GM12873 (cell line): ENCODE results near the gene MSLN.

ENCODE experiments used
- CTCF ChIP-seq: IDR thresholded peaks from 2 replicates; pipeline ENCODE4 v1.5.1; 2012; ENCODE audit warnings: low read depth, mild to moderate bottlenecking, moderate library complexity, low read length, control low read depth; ENCODE audit not compliant: insufficient read depth; ENCODE audit errors: missing control alignments

Gene MSLN

GRCh38 chr16:779561-779960, 19.0 kb downstream of the MSLN start:
- TF ChIP-seq CTCF: no peak

- TF ChIP-seq CTCF: no peak
Observed at GRCh38 chr16:780296-780695, 19.8 kb downstream of the MSLN start.

- no peak for TF ChIP-seq CTCF
Observed at GRCh38 chr16:781346-782010, 20.9 kb downstream of the MSLN start.

- no peak for TF ChIP-seq CTCF
Observed at GRCh38 chr16:782258-782657, 21.7 kb downstream of the MSLN start.

GRCh38 chr16:782766-783403, 22.4 kb downstream of the MSLN start:
- no peak for TF ChIP-seq CTCF

- no peak for TF ChIP-seq CTCF
Observed at GRCh38 chr16:783404-784161, 23.0 kb downstream of the MSLN start.

GRCh38 chr16:784431-784830, 23.9 kb downstream of the MSLN start:
- TF ChIP-seq CTCF: no peak
